ENCODE results near the gene CCL1. TPM values are rescaled to one million over a fixed set of nuclear protein-coding genes. Genes with fewer than 3 reads are reported as not detected.

CCL1 gene
- total and polyA plus RNA-seq, 2 of the 4 experiments (the other 2 are of a cell fraction) = not detected

DNA sequence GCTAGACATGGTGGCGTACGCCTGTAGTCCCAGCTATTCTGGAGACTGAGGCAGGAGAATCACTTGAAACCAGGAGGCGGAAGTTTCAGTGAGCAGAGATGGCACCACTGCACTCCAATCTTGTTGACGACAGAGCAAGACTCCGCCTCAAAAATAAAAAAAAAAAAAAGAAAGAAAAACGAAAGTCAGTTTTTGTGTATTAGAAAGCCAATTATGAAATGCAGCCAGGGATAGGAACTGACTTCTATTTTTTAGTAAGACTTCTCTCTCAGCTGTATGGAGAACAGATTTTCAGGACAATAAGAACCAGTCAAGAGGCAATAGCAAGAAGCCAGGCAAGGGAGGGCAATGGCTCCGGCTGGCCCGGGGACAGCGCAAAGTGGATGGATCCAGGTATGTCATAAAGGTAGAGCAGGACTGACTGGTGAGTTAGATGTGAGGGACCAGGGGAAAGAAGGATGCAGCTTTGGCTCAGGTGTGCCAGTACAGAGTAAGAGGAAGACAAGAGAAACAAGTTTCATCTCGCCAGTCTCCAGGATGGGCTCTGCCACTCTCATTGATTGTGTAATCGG, 12.5 kb upstream of the CCL1 start:
- no peak overlapping the region for H3K9ac ChIP-seq (ENCODE audit: low read depth, low read length)
- DNase-seq = no peak
- intact Hi-C loops (cut with micrococcal nuclease) = no loop called here
- BruUV-seq (replicated peaks) = no TSS peak
- WGBS, 2 experiments (ENCODE audit: extremely low coverage in 2 of 2, insufficient read length in 1 of 2) = 94% methylated on average over 3 of the region's 11 CpGs; no CpG with 5 or more reads in 1 of the 2 experiments
- no peak overlapping the region for H3K14ac ChIP-seq (replicated peaks; ENCODE audit: low read depth, low read length)
- no peaks in the 10 kb centered on the region for H3K4me1 ChIP-seq (ENCODE audit: control insufficient read depth, insufficient read depth, low read length)
- H2AK5ac ChIP-seq (ENCODE audit: low read depth, low read length) = no peak overlapping the region
- H4K20me1 ChIP-seq (ENCODE audit: insufficient read depth, low read length) = no peaks in the 10 kb centered on the region
- POLR2A ChIA-PET (ENCODE audit: unreplicated experiment) = no interaction called here
- H2AK9ac ChIP-seq (replicated peaks; ENCODE audit: low read depth, low read length, poor library complexity) = no peak overlapping the region
- no peak overlapping the region for H2BK15ac ChIP-seq (ENCODE audit: low read depth, low read length)
- dilution Hi-C loops (cut with HindIII; ENCODE audit: low sequenced_read_pairs, unreplicated experiment) = no loop called here
- H3K9me1 ChIP-seq (ENCODE audit: insufficient read depth, low read length) = no peaks in the 10 kb centered on the region
- no peak for ATAC-seq (ENCODE audit: low read depth)
- in situ Hi-C loops (cut with MboI; ENCODE audit: low sequenced_read_pairs) = no loop called here
- H3K4ac ChIP-seq (ENCODE audit: low read depth, low read length) = no peak overlapping the region
- H3K9me3 ChIP-seq (ENCODE audit: control insufficient read depth, insufficient read depth, low read length) = no peaks in the 10 kb centered on the region
- H4K8ac ChIP-seq (ENCODE audit: low read depth in 2 of 2, low read length in 2 of 2) = no peak overlapping the region
- no peak overlapping the region for H2BK120ac ChIP-seq (ENCODE audit: low read depth, low read length)
- TF ChIP-seq, protein P1, sequence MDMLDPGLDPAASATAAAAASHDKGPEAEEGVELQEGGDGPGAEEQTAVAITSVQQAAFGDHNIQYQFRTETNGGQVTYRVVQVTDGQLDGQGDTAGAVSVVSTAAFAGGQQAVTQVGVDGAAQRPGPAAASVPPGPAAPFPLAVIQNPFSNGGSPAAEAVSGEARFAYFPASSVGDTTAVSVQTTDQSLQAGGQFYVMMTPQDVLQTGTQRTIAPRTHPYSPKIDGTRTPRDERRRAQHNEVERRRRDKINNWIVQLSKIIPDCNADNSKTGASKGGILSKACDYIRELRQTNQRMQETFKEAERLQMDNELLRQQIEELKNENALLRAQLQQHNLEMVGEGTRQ (IDR thresholded peaks at IDR 0.05; ENCODE audit: low read depth, low read length) = no peak
- no peak for TF ChIP-seq RAD21 (IDR thresholded peaks at IDR 0.05; ENCODE audit: low read length)
- TF ChIP-seq FOS (IDR thresholded peaks at IDR 0.05; ENCODE audit: low read depth, low read length) = no peak
- no peak for TF ChIP-seq CEBPB (IDR thresholded peaks at IDR 0.05; ENCODE audit: low read depth, low read length)
- TF ChIP-seq SMC3 (IDR thresholded peaks at IDR 0.05; ENCODE audit: low read depth, low read length) = no peak
- TF ChIP-seq POLR2A (IDR thresholded peaks at IDR 0.05; ENCODE audit: low read depth, low read length) = no peak
- TF ChIP-seq, protein P2, sequence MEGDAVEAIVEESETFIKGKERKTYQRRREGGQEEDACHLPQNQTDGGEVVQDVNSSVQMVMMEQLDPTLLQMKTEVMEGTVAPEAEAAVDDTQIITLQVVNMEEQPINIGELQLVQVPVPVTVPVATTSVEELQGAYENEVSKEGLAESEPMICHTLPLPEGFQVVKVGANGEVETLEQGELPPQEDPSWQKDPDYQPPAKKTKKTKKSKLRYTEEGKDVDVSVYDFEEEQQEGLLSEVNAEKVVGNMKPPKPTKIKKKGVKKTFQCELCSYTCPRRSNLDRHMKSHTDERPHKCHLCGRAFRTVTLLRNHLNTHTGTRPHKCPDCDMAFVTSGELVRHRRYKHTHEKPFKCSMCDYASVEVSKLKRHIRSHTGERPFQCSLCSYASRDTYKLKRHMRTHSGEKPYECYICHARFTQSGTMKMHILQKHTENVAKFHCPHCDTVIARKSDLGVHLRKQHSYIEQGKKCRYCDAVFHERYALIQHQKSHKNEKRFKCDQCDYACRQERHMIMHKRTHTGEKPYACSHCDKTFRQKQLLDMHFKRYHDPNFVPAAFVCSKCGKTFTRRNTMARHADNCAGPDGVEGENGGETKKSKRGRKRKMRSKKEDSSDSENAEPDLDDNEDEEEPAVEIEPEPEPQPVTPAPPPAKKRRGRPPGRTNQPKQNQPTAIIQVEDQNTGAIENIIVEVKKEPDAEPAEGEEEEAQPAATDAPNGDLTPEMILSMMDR (conservative IDR thresholded peaks at IDR 0.05; ENCODE audit: low read depth, low read length) = no peak
- no peak for TF ChIP-seq BHLHE40 (IDR thresholded peaks at IDR 0.05; ENCODE audit: low read depth, low read length)
- TF ChIP-seq CHD1 (IDR thresholded peaks at IDR 0.05; ENCODE audit: low read depth, low read length) = no peak
- TF ChIP-seq, protein P3, sequence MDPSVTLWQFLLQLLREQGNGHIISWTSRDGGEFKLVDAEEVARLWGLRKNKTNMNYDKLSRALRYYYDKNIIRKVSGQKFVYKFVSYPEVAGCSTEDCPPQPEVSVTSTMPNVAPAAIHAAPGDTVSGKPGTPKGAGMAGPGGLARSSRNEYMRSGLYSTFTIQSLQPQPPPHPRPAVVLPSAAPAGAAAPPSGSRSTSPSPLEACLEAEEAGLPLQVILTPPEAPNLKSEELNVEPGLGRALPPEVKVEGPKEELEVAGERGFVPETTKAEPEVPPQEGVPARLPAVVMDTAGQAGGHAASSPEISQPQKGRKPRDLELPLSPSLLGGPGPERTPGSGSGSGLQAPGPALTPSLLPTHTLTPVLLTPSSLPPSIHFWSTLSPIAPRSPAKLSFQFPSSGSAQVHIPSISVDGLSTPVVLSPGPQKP (IDR thresholded peaks at IDR 0.05; ENCODE audit: borderline replicate concordance, low read depth, low read length) = no peak
- TF ChIP-seq MAZ (IDR thresholded peaks at IDR 0.05; ENCODE audit: borderline replicate concordance, low read depth, low read length) = no peak
- no peak for TF ChIP-seq RCOR1 (IDR thresholded peaks at IDR 0.05; ENCODE audit: insufficient replicate concordance, low read length)
- no peak overlapping the region for H4K5ac ChIP-seq (ENCODE audit: low read depth, low read length)
- H3K27ac ChIP-seq (ENCODE audit: insufficient read depth, low read length) = no peak overlapping the region
- no peak overlapping the region for H3K18ac ChIP-seq (ENCODE audit: low read depth, low read length)
- no peak overlapping the region for H3K4me3 ChIP-seq (ENCODE audit: insufficient read depth, low read depth, low read length)
- H3K36me3 ChIP-seq (ENCODE audit: control insufficient read depth, insufficient read depth, low read length) = no peaks in the 10 kb centered on the region
- H3K56ac ChIP-seq (ENCODE audit: extremely low read depth, insufficient read depth, low read length) = no peak overlapping the region
- H3K4me2 ChIP-seq (ENCODE audit: low read depth, low read length) = no peak overlapping the region
- H4K91ac ChIP-seq (ENCODE audit: insufficient read depth, low read depth, low read length) = no peak overlapping the region
- peaks cover 5% of the 10 kb centered on the region for H3K27me3 ChIP-seq (ENCODE audit: control insufficient read depth, insufficient read depth, low read length)
- no peak overlapping the region for H2BK20ac ChIP-seq (ENCODE audit: low read depth, low read length)
- no peaks in the 10 kb centered on the region for H3K79me1 ChIP-seq (ENCODE audit: low read depth in 1 of 2, low read length in 2 of 2)
- no peak overlapping the region for H2AFZ ChIP-seq (replicated peaks; ENCODE audit: low read length, poor library complexity)
- no peak overlapping the region for H2BK5ac ChIP-seq (ENCODE audit: low read depth, low read length, poor library complexity, severe bottlenecking)
- CTCF ChIA-PET = interaction anchor here (1.5 kb wide), 1 partner anchor 13 kb away, joined by 4 read pairs; no protein-coding TSS in a partner anchor
- H3K23ac ChIP-seq (ENCODE audit: low read depth, low read length) = no peak overlapping the region

All from IMR-90 (cell line).